Measurements from ENCODE around the gene DPP7. TPM values are rescaled to one million over a fixed set of nuclear protein-coding genes. Genes with fewer than 3 reads are reported as not detected.

Gene DPP7
- total and polyA plus RNA-seq, 2 donors (not counting 1 experiment from before 2014, with no cell fraction given), result 324 to 506 TPM

GRCh38 chr9:137077758-137078693, 36.5 kb downstream of the DPP7 start:
- Histone ChIP-seq H3K4me2 (replicated peaks; ENCODE audit: low read depth, low read length, poor library complexity, severe bottlenecking) (peak overlapping the region; percentile 96), H3K9me3 (ENCODE audit: control extremely low read depth in 1 of 3, control insufficient read depth in 2 of 3, insufficient read depth in 1 of 3, low read length in 2 of 3) (no peaks in the 10 kb centered on the region), H3K4me3 (ENCODE audit: control extremely low read depth in 1 of 5, extremely low read depth in 1 of 5, insufficient read depth in 1 of 5, low read depth in 2 of 5, low read length in 4 of 5) (peak overlapping the region; percentile 13 to 75 (median 66)), H4K20me1 (ENCODE audit: control insufficient read depth, insufficient read depth, low read length, poor library complexity, severe bottlenecking) (peaks cover 26% of the 10 kb centered on the region), H3K4me1 (ENCODE audit: control insufficient read depth in 2 of 2, insufficient read depth in 2 of 2, low read length in 2 of 2) (peaks cover 11 to 25% of the 10 kb centered on the region in 2 donors), H3K79me2 (ENCODE audit: control insufficient read depth, insufficient read depth, low read length) (peaks cover 12% of the 10 kb centered on the region), H3K27ac (ENCODE audit: low read length in 2 of 2) (peak overlapping the region; percentile 15 to 82), H3K9ac (ENCODE audit: low read length) (peak overlapping the region; percentile 75), H3K27me3 (replicated peaks in 1 of 4; ENCODE audit: control extremely low read depth in 1 of 4, control insufficient read depth in 3 of 4, insufficient read depth in 4 of 4, low read length in 3 of 4) (no peaks in the 10 kb centered on the region), H2AFZ (ENCODE audit: insufficient read depth, low read depth, low read length, poor library complexity, severe bottlenecking) (peak overlapping the region; percentile 66), H3K36me3 (replicated peaks in 1 of 2; ENCODE audit: control extremely low read depth in 1 of 2, control insufficient read depth in 1 of 2, extremely low read depth in 1 of 2, insufficient read depth in 2 of 2, low read length in 1 of 2) (peaks cover 0 to 29% of the 10 kb centered on the region in 2 experiments)
- Mint-ChIP-seq H3K4me1 (peaks cover 22% of the 10 kb centered on the region), H3K27me3 (no peaks in the 10 kb centered on the region), H3K9me3 (ENCODE audit: insufficient read depth) (no peaks in the 10 kb centered on the region), H3K27ac (peak overlapping the region; percentile 82), H3K4me3 (peak overlapping the region; percentile 81)
- peak; percentile 69 for DNase-seq
- intact Hi-C loops (cut with micrococcal nuclease), result loop anchor here (1.0 kb wide), 1 partner anchor 8 kb away; the partner anchor contains the start of gene MAN1B1
- TF ChIP-seq, protein P1, sequence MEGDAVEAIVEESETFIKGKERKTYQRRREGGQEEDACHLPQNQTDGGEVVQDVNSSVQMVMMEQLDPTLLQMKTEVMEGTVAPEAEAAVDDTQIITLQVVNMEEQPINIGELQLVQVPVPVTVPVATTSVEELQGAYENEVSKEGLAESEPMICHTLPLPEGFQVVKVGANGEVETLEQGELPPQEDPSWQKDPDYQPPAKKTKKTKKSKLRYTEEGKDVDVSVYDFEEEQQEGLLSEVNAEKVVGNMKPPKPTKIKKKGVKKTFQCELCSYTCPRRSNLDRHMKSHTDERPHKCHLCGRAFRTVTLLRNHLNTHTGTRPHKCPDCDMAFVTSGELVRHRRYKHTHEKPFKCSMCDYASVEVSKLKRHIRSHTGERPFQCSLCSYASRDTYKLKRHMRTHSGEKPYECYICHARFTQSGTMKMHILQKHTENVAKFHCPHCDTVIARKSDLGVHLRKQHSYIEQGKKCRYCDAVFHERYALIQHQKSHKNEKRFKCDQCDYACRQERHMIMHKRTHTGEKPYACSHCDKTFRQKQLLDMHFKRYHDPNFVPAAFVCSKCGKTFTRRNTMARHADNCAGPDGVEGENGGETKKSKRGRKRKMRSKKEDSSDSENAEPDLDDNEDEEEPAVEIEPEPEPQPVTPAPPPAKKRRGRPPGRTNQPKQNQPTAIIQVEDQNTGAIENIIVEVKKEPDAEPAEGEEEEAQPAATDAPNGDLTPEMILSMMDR (IDR thresholded peaks at IDR 0.05), result no peak
- no peak for TF ChIP-seq EZH2 (IDR thresholded peaks at IDR 0.05; ENCODE audit: borderline replicate concordance, insufficient read depth, low read depth, low read length, poor library complexity, severe bottlenecking)
- ChIA-PET CTCF (interaction anchor here (1.6 to 2.8 kb wide), 3 partner anchors 8 to 11 kb away, joined by 6 to 13 read pairs (median 12); partner anchors contain the start of gene MAN1B1), POLR2A (interaction anchor here (0.5 to 2.0 kb wide), 4 partner anchors 8 to 213 kb away, joined by 3 to 17 read pairs (median 5); partner anchors contain the start of genes MAN1B1 and PAXX)
- WGBS (ENCODE audit: insufficient coverage), result 22% methylated on average over 76 of the region's 76 CpGs
- ATAC-seq (ENCODE audit: low read depth), result peak; percentile 28
